Heart left ventricle (tissue), 16 donors: ENCODE measurements around the gene TBX18. TPM values are rescaled to one million over a fixed set of nuclear protein-coding genes. Genes with fewer than 3 reads are reported as not detected.

Source experiments
- ATAC-seq, 4 donors: fragments of 200-7000 bp; cut with Tn5 transposase; one replicate each; pipeline ENCODE4 v1.9.1; 2020 to 2022; ENCODE audit warnings: moderate library complexity in 4 of 4, mild to moderate bottlenecking in 3 of 4, moderate number of reproducible peaks in 1 of 4
- DNase-seq, 5 donors: peaks; one replicate each; pipeline ENCODE4 v3.0.0-alpha.2; 2020
- H3K27ac ChIP-seq, 12 donors: fragments of 200-600 bp; sonication (generic) in 4 of 12; one replicate each; pipeline versions ENCODE4 v1.5.0 to v1.8.0; 2016 to 2022; ENCODE audit warnings: mild to moderate bottlenecking in 2 of 12
- H3K27me3 ChIP-seq, 9 donors: fragments of 200-600 bp; sonication (generic) in 2 of 9; one replicate each; pipeline versions ENCODE4 v1.5.1 to v1.8.0; 2016 to 2022; ENCODE audit warnings: mild to moderate bottlenecking in 3 of 9
- H3K36me3 ChIP-seq, 9 donors: fragments of 200-600 bp; sonication (generic) in 2 of 9; one replicate each; pipeline versions ENCODE4 v1.5.0 to v1.8.0; 2018 to 2022; ENCODE audit warnings: mild to moderate bottlenecking in 2 of 9
- H3K4me1 ChIP-seq, 12 donors: fragments of 200-600 bp; sonication (generic) in 4 of 12; one replicate each; pipeline versions ENCODE4 v1.5.0 to v1.8.0; 2016 to 2022; ENCODE audit warnings: mild to moderate bottlenecking in 3 of 12
- H3K4me3 ChIP-seq, 12 donors: fragments of 200-600 bp; sonication (generic) in 4 of 12; one replicate each; pipeline versions ENCODE4 v1.5.0 to v1.8.0; 2017 to 2022; ENCODE audit warnings: mild to moderate bottlenecking in 9 of 12, moderate library complexity in 4 of 12
- H3K9me3 ChIP-seq, 12 donors: fragments of 200-600 bp; sonication (generic) in 4 of 12; one replicate each; pipeline versions ENCODE4 v1.5.0 to v1.8.0; 2016 to 2022; ENCODE audit warnings: mild to moderate bottlenecking in 1 of 12
- CTCF ChIP-seq, 12 donors: fragments of 200-600 bp; sonication (generic) in 4 of 12; IDR thresholded peaks; one replicate each; pipeline versions ENCODE4 v1.5.0 to v1.8.0; 2018 to 2022; ENCODE audit warnings: antibody characterized with exemption in 12 of 12, mild to moderate bottlenecking in 5 of 12
- POLR2A ChIP-seq, 2 donors: fragments of 450-650 bp; IDR thresholded peaks; one replicate each; pipeline ENCODE4 v1.6.1; 2017; ENCODE audit warnings: antibody characterized with exemption in 2 of 2, mild to moderate bottlenecking in 2 of 2, moderate library complexity in 2 of 2
- WGBS, 4 donors: extraction: QIAGEN DNeasy Blood & Tissue Kit in 2 of 4; methylation state at CpG; one replicate each; pipeline versions ENCODE4 v1.1.5 to v1.1.7; 2013 to 2018; 5-methylcytosine and 5-hydroxymethylcytosine counted together
- intact Hi-C, 10 donors: fragments of 100-400 bp; cut with DNase I; formaldehyde crosslinking; loops; one replicate each; pipeline versions ENCODE4 v1.11.1 to v1.14.2; 2022
- polyA plus RNA-seq, 2 donors: library from polyadenylated mRNA; stranded (reverse); fragments of 200-250 nt; gene quantifications; one replicate each; pipeline ENCODE4 v1.2.3, GENCODE V29; 2013
- total RNA-seq, 9 donors: library from RNA; depleted of rRNA in 2 of 9; stranded (reverse); fragments of >200 nt in 2 of 9; fragmentation: NEBNext Ultra II Directional in 3 of 9; extraction: Animal tissue kit (Norgen Biotek cat#: 25700) in 3 of 9; gene quantifications; one replicate each; pipeline versions ENCODE4 v1.1.0 to v1.2.4, GENCODE V29; 2016 to 2023
- donor health status: ischemic (EF 13 %, LVEDD 7.1; RV severe dilation, severe dysfunction).
- donor health status: healthy with polysubstance abuse.
- donor health status: DM: no; HTN: yes; CAD: no.
- donor health status: DM: no; HTN: no; CAD: no.
- donor health status: ischemic (EF 25% LVEDD 6.9; RV normal size, moderate dysfunction).
- donor health status: ischemic (EF 25% LVEDD 5.7; RV mildly dilated, moderate dysfunction).
- donor health status: healthy.
- donor health status: DM: yes; HTN: yes; CAD: no.
- donor health status: ischemic (EF 35%, LVEDD 5.7; RV mildly dilated, moderate dysfunction).
- donor health status: nonischemic (EF 11% LVEDD 7.7; RV severe dilation, severe dysfunction).
- donor health status: DM: yes; HTN: yes; CAD: no.
- donor health status: PGD.
- donor health status: ischemic (EF 29% LVEDD 5.4; RV normal size, mild dysfunction).
- donor health status: nonischemic (EF 23%, LVEDD 6.1; RV moderate dilation, normal function).

Gene TBX18
- total and polyA plus RNA-seq, 11 donors: 1.3 to 14.9 (median 2.3) TPM

GRCh38 chr6:84788689-84789088, 24.3 kb upstream of the TBX18 start:
- no peak for DNase-seq
- no peak for TF ChIP-seq POLR2A (IDR thresholded peaks at IDR 0.05)
- no peak for TF ChIP-seq CTCF (IDR thresholded peaks at IDR 0.05)
- Histone ChIP-seq H3K36me3 (no peaks in the 10 kb centered on the region), H3K27me3 (no peaks in the 10 kb centered on the region), H3K4me3 (no peak overlapping the region), H3K9me3 (peaks cover 0 to 8% (median 0%) of the 10 kb centered on the region in 12 donors), H3K4me1 (no peaks in the 10 kb centered on the region), H3K27ac (no peak overlapping the region)
- intact Hi-C loops: no loop called here
- 60 to 65% (median 61%) methylated on average over 2 of the region's 2 CpGs for WGBS, 4 donors
- ATAC-seq: no peak

GRCh38 chr6:84785671-84786070, 21.3 kb upstream of the TBX18 start:
- no peak for DNase-seq
- H3K9me3 ChIP-seq: peaks cover 0 to 8% (median 0%) of the 10 kb centered on the region in 12 donors
- intact Hi-C loops: no loop called here
- H3K4me1 ChIP-seq: no peaks in the 10 kb centered on the region
- H3K27ac ChIP-seq: no peak overlapping the region
- no peak for ATAC-seq
- H3K36me3 ChIP-seq: no peaks in the 10 kb centered on the region
- no peak overlapping the region for H3K4me3 ChIP-seq
- no peaks in the 10 kb centered on the region for H3K27me3 ChIP-seq
- WGBS, 4 donors: 19 to 37% (median 30%) methylated on average over 1 of the region's 1 CpG
- no peak for TF ChIP-seq CTCF (IDR thresholded peaks at IDR 0.05)
- TF ChIP-seq POLR2A (IDR thresholded peaks at IDR 0.05): no peak

GRCh38 chr6:84779917-84780316, 15.5 kb upstream of the TBX18 start:
- Histone ChIP-seq H3K4me3 (no peak overlapping the region), H3K9me3 (no peaks in the 10 kb centered on the region), H3K36me3 (no peaks in the 10 kb centered on the region), H3K27ac (no peak overlapping the region), H3K27me3 (peaks cover 7 to 44% (median 16%) of the 10 kb centered on the region in 9 donors), H3K4me1 (peaks cover 0 to 2% (median 0%) of the 10 kb centered on the region in 12 donors)
- ATAC-seq: no peak
- DNase-seq: no peak
- 91 to 94% (median 92%) methylated on average over 2 of the region's 2 CpGs for WGBS, 4 donors
- intact Hi-C loops: loop anchor here in 3 of 10 donors (10.0 kb wide), 3 partner anchors 225 to 355 kb away; no protein-coding TSS in a partner anchor
- TF ChIP-seq CTCF (IDR thresholded peaks at IDR 0.05) (no peak), POLR2A (IDR thresholded peaks at IDR 0.05) (no peak)

GRCh38 chr6:84779380-84779779, 15.0 kb upstream of the TBX18 start:
- Histone ChIP-seq H3K4me1 (peaks cover 0 to 6% (median 0%) of the 10 kb centered on the region in 12 donors), H3K4me3 (no peak overlapping the region), H3K27ac (no peak overlapping the region), H3K27me3 (peaks cover 10 to 50% (median 21%) of the 10 kb centered on the region in 9 donors), H3K9me3 (no peaks in the 10 kb centered on the region), H3K36me3 (no peaks in the 10 kb centered on the region)
- intact Hi-C loops: loop anchor here in 3 of 10 donors (10.0 kb wide), 3 partner anchors 225 to 355 kb away; no protein-coding TSS in a partner anchor
- ATAC-seq (no peak), DNase-seq (no peak)
- WGBS, 4 donors: 36 to 67% (median 47%) methylated on average over 1 of the region's 1 CpG
- TF ChIP-seq POLR2A (IDR thresholded peaks at IDR 0.05) (no peak), CTCF (IDR thresholded peaks at IDR 0.05) (no peak)
